NCI-H748 (cell line): ENCODE measurements around the gene CCDC184.
A peak's percentile ranks its signal among the peaks of the same experiment; 100 is the strongest.

ENCODE experiments used
- DNase-seq: peaks from one replicate; lab custom pipeline; 2025; ENCODE audit not compliant: unreplicated experiment; lab: John Stamatoyannopoulos, UW

CCDC184 gene

DNA sequence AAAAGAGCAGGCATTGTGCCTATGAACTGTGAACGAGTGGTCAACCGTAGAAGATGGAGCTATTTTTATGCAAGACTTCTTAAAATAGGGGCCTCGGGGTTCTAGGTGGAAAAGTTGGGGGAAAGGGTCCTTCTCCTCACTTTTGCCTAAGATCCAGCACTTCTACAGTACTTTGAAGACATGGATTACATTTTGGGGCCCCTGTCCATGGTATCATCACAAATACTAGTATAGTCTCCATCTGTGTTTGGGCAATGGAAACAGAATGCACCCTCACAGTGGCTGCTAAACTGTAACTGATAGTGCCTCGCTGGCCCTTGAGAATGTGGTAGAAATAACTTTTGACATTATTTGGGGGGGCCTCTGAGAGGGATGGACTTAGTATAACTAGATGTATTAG, 5.5 kb upstream of the CCDC184 start:
- DNase-seq = no peak

DNA sequence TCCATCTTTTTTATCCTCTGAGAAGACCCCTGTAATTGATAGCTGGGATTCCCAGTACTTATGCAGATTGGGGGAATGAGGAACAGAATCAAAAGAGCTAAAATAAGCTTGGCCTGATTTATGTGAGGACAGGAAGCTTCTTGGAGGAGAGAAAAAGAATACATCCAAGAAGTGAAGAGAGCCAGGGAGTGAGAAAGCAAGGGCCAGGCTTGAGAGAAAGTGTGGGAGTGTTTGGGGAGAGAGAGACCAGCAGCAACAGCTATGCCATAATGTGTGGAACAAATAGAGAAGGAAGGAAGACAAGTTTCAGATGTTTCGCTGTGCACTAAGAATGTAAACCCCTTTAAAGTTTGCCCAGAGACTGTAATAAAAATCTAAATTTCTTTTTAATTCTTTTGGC, 4.0 kb upstream of the CCDC184 start:
- no peak for DNase-seq

DNA sequence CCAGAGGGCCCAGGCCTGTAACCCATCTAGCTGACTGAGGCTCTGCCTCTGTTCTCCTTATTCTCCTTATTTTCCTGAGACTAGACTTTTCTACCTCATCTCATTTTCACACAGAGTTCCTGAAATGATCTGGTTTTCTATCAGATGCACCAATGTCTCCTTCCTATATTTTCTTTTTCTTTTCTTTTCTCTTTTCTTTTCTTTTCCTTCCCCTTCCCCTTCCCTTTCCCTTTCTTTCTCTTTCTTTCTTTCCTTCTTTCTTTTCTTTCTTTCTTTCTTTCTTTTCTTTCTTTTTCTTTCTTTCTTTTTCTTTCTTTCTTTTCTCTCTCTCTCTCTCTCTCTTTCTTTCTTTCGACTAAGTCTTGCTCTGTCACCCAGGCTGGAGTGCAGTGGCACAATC, 3.0 kb upstream of the CCDC184 start:
- no peak for DNase-seq

DNA sequence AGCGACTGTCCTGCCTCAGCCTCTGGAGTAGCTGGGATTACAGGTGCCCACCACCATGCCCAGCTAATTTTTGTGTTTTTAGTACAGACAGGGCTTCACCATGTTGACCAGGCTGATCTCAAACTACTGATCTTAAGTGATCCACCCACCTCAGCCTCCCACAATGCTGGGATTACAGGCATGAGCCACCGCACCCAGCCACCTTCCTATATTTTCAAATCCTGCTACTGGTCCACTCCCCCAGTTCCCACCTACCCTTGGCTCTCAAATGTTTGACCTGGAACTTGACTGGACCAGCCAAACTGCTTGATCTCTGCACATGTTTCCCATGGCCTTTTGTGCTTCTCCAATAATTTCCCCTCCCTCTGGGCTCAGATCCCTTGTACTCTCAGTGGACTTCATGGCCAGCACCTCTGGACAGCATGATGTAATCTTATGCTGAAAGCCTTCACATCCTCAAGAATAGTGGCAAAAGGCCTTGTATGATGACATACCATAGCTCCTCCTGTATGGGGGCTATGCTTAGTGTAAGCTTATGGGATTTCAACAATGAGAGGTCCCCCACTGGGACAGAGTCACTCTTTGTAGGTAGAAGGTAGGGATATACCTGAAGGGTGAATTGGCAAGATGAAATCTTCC, 2.5 kb upstream of the CCDC184 start:
- no peak for DNase-seq

DNA sequence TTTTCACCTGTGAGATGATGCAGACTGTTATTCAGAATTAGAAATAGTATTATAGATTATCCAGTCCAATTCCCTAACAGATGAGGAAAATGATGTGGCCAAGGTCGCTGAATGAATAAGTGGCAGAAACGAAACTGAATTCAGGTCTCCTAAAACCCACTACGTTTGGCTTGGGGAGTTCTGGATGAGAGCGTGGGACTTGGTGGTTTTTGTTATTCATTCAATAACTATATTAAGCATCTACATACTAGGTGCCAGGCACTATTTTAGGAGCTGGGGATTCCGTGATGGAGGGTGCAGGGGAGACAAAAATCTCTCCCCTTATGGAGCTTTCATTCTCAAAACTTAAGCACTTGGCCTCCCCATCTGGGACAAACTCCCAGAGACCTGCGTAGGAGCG, 813 bp upstream of the CCDC184 start:
- no peak for DNase-seq

DNA sequence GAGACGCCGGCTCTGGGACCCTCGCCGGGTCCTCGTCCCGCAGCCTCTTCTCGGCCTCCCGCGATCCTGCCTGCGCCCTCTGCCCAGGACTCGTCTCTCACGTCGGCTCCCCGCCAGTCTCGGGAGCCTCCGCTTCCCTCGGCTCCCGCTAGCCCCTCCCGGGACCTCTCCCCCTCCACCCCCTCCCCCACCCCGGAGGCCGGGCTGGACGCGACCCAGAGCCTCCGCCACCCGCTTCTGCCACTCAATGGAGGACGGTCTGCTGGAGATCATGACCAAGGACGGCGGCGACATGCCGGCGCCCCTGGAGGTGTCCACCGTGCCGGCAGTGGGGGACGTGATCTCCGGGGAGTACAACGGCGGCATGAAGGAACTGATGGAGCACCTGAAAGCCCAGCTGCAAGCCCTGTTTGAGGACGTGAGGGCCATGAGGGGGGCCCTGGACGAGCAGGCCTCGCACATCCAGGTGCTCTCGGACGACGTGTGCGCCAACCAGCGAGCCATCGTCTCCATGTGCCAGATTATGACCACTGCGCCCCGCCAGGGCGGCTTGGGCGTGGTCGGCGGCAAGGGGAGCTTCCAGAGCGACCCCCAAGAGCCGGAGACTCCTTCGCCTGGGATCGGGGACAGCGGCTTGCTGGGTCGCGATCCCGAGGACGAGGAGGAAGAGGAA, 568 bp downstream of the CCDC184 start:
- DNase-seq = peak; percentile 59

DNA sequence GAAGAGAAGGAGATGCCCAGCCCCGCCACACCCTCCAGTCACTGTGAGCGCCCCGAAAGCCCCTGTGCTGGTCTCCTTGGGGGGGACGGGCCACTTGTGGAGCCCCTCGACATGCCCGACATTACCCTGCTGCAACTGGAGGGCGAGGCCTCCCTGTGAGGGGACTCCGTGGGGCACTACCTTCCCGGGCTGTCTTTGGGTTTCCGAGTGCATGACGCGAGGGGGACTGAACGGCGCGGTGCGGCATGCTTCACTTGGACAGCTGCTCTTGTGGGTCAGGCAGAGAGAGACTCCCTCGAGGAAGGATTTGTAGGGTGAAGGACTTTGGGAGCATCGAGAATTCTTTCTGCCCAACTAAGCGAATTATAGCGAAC, 1.1 kb downstream of the CCDC184 start:
- no peak for DNase-seq

DNA sequence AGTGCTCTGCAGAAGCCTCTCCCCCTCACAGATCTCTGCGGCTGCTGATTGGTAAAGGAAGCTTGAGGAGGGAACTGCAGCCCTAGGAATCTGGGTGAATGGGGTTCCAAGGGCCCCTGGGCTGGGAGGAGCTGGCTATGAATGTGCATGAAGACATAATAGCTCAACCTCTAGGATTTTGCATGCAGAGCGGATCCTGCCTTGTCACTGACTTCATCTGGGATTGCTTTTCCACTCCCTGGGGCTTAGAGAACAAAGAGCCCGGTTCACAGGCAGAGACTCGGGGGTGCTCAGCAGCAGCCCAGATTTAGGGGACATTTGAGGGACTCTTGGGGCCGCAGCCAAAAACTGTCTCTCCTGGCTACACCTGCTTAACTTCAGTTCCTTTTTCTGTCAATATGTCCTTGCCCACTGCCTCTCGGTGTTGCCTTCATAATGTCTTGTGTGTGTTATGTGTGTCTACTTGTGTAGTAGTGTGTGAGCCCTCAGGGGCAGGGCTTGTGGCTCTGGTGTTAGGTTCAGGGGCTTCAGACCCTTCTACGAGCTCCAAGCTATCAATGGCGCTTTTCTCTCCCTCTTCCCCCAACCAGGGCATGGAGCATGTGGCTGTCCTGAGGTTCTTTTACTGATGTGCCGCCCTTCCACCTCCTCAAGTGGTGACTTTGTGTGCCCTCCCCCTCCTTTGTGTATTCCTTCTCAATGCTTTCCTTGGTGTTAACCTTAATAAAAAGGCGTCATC, 1.9 kb downstream of the CCDC184 start:
- DNase-seq = no peak

DNA sequence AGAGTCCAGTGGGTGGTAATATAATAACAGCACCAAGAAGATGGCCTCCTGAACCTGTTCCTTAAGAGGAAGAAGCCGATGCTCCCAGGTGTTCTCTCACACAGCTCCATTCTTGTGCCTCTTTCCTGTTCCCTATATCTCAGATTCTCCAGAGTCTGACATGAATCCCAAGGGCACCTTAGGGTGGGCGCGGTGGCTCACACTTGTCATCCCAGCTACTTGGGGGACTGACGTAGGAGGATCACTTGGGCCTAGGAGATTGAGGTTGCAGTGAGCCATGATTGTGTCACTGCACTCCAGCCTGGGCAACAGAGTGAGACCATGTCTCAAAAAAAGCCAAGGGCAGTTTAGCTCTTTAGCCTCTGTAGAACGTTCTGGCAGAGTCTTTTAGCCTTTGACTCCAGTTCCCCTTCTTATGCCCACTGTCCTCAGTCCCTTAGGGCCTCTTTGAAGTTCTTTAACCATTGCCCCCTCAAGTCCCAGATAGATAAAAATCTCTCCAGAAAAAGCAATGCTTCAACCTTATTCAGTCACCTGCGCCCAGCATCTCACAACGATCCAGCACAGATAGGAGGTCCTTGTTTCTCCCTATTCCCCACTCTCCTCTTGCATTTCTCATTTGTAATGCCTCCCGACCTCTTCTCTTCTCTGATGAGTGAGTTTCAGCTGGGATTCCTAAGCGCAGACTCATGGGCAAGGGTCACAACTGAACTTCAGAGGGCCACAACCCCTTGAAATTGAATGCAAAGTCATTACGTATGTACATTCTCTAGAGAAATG, 4.7 kb downstream of the CCDC184 start:
- no peak for DNase-seq

DNA sequence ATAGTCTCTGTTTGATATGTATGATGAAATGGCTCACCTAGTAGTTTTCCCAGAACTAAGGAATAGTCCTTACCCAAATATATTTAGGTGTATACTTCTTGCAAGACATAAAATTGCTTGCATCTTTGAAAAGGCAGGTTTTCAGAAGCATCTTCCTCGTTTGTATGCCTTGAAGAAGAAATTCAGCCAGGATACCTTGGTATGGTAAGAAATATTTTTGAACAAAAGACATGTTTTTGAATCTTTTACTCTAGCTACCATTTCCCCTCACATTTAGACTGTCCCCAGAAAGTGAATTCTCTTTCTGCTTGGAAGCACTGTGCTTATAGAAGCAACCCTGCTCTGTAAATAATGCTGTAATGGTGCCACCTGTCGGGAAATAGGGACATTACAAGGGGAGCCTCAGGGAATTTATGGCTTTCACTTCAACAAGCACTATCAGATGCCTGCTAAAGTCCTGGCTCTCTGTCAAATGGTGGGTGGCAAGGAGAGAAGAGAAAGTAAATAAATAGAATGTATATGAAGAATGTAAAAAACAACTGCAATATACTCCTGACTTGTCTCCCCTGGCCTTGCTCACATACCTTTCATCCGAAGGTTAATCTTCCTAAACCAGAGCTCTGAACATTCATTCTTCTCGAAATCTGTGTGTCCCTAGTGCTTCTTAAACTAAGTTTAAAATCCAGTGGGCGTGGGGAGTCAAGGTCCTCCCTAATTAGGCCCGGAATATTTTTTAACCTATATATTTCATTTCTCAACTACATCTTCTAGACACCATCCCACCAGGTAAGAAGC, 6.1 kb downstream of the CCDC184 start:
- peak; percentile 66 for DNase-seq

DNA sequence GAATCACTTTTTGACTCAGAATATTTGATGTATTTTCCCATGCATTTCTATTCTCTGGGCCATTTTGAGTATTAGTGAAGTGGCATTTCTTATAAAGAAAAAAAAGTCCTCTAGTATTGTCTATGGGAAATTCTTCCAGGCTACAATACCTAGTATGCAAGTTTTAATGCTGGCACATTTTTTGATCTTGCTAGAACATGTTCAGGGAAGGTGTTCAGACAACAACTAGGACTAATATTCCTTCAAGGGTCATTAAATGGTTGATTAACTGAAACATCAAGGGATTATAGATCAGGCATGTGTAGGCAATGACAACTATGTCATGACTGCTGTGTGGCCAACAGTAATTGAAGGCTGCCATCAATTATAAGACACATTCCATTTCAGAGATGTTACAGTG, 7.7 kb downstream of the CCDC184 start:
- DNase-seq = no peak

DNA sequence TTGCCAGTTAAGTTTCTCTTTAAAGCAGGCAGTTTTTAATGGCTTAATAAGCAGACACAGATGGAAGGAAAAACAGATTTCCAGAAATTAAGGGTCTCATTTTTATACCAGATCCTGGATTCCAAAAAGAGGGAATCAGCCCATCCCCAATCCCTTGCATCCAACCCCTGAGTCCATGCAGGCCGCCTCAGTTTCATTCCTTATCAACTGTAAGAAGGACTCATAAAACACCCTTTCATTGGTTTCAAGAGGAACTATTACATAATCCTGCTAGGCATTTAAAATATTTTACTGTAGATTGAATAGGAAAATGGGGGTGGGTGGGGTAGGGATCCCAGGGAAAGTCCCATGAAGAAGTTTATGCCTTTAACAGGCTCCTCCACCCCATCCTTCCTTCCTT, 9.4 kb downstream of the CCDC184 start:
- DNase-seq = no peak

DNA sequence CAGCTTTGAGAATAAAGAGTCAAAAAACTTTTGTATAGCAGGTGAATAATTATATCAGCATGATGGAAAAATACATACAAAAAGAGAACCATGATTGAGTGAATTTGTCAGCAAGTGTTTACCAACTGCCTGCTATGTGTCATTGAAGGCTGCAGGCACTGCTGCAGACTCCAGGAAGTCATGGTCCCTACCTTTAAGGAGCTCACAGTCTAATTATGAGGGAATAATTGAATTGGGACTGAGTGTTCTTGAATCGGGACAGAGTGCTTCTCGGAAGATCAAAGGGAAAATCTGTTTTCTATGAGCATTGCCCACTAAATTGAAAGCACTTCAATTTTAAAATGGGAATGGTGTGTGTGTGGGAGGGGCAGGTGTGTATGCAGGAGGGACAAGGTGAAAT, 10.2 kb downstream of the CCDC184 start:
- no peak for DNase-seq

DNA sequence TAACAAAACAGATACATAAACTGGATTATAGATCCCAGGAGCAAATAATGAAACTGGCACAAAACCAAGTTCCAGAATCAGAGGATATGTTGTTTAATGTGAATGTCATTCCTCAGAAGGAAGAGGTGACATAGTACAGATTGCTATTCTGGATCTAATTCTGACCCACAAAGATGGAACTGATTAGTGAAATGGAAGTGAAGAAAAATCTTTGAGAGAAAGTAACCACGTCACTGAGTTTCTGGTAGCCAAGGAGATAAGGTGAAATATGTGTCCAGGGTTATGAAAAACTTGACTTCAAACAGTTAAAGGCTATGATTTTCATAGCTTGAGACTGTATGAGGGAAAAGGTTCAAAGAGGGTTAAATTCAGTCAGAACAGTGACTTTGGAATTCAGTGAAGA, 11.4 kb downstream of the CCDC184 start:
- DNase-seq = no peak

DNA sequence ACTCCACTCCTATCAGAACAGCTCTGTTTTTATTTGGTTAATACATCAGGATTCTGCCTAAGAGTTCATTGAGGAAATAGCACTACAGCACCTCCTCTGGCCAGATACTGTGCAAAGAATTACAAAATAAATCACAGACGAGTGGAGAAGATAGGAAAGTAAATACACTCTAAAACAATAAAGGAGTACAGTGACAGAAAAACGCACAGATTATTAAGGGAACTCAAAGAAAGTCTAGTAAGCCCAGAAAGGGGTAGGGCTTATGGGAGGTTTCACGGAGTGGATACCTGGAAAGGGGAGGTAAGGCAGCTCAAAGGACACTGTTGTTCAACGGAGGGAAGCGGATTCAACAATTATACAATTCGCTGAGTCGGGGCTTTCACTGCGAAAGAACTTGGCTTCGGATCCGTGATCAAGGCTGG, 14.1 kb downstream of the CCDC184 start:
- DNase-seq = peak; percentile 70

DNA sequence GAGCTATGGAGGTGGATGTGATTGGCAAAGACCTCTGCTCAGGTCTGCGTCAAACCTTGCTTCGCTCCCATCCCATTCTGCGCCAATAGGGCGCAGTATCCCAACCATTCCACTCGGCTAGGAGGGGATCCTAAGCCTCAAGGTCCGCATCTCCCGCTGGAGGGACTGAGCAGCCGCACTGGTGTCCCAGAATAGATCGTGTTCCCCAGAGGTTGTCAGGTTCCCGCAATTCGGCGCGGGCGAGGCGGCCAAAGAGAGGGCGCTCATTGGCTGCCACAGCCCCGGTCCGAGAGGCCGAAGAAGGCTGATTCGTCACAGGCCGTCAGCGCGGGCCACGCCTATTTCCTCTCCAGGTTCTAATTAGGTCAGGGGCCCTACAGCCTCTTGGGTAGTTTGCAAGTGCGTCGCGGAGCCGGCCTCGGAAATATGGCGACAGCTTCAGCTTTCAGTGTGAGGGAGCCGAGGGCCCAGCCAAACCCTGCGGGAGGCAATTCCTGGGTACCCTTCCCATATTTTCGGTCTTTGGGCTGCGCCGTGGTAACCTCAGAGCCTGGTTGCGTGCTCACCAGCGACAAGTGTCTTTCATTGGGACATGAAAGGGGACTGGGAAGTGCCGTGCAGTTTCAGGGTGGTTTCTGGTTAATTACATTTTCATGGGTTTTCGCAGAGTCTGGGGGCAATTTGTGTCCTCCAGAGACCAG, 14.7 kb downstream of the CCDC184 start:
- DNase-seq = peak; percentile 97

DNA sequence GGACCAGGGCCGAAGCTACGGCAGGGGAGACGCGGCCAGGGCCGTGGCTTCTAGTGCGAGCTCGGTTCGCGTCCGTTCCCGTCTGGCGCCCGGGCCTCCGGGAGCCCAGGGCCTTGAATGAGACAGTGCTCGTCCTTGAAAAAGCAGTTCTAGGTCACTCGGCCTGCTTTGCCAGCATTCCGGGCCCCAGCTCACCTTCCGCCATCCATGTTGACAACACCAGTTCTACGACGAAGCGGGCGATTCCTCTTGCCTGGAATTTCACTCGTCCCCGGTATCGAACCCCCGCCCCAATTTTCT, 15.2 kb downstream of the CCDC184 start:
- no peak for DNase-seq

DNA sequence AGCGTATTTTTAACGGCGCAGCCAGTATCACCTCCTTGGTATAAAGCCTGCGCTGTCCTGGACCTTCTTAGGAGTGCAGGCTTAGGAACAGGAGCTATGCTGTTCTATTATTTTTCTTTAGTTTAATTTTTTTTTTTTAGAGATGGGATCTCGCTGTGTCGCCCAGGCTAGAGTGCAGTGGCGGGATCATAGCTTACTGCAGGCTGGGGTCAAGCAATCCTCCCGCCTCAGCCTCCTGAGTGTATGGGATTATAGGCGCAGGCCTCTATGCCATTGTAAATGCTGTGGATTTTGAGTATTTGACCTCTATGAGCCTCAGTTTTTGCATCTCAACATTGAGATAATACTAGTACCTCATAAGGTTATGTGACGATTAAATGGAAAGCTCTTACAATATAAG, 15.5 kb downstream of the CCDC184 start:
- no peak for DNase-seq

DNA sequence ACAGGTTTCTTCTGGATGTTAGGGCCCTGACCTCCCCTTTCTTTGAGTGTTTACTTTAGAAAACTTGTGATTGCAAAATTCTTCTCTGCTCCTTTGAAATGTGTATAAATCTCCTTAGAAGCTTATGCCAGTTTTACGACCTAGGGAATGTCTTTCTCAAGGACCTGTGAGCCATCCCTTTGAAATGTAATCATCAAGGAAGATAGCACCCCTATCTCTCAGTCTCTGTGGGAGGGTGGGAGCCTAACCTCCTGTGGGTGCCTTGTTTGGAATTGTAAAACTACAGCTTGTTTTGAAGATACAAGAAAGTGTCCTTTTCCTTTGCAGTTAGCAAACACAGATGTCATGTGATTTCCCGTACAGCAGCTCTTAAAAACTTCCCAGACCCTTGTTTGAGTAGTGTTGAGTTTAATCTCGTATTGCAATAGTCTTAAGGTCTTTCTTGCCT, 16.4 kb downstream of the CCDC184 start:
- no peak for DNase-seq

DNA sequence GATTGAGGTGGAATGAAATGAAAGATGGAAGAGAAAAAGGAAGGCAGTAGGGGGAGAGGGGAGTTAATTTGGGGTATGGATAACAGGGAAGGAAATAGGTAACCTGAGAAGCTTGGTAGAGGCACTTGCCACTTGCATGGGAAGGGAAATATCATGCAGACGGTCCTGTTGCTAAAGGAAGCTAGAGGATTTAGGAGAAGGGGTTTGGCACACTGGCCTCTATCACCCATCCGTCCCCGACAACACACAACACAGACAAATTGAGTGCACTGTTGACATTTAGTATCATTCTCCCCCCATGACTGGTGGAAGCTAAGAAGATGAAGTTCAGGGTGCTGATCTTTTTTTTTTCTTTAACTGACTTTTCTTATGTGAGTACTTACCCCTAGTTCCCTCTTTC, 17.6 kb downstream of the CCDC184 start:
- no peak for DNase-seq
